ENCODE results near the gene CBX7.

DNA sequence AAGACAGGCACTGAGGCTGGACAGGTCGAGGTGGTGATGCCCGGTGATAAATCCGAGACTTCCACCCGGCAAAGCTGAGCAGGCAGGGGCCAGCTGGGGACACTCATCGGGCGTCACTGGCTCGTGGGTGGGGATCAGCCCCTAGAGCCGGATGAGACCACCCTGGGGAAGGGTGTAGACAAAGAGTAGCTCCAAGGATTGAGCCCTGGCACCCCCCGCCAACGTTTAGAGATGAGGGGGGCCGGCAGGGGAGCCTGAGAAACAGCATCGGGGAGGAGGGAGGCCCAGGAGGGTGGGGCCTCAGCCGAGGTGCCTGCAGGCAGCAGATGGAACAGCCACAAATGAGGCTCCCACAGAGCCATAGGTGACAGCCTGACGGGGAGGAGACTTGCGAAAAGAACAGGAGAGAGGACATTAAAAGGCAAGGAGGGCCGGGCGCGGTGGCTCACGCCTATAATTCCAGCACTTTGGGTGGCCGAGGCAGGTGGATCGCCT is 27.4 kb upstream of the CBX7 start:
- TF ChIP-seq, protein P1, sequence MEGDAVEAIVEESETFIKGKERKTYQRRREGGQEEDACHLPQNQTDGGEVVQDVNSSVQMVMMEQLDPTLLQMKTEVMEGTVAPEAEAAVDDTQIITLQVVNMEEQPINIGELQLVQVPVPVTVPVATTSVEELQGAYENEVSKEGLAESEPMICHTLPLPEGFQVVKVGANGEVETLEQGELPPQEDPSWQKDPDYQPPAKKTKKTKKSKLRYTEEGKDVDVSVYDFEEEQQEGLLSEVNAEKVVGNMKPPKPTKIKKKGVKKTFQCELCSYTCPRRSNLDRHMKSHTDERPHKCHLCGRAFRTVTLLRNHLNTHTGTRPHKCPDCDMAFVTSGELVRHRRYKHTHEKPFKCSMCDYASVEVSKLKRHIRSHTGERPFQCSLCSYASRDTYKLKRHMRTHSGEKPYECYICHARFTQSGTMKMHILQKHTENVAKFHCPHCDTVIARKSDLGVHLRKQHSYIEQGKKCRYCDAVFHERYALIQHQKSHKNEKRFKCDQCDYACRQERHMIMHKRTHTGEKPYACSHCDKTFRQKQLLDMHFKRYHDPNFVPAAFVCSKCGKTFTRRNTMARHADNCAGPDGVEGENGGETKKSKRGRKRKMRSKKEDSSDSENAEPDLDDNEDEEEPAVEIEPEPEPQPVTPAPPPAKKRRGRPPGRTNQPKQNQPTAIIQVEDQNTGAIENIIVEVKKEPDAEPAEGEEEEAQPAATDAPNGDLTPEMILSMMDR (conservative IDR thresholded peaks at IDR 0.05; ENCODE audit: low read length), result no peak
- TF ChIP-seq EZH2phosphoT487 (IDR thresholded peaks at IDR 0.05; ENCODE audit: borderline replicate concordance, low read depth, low read length), result no peak

All from OCI-LY7 (cell line).